Heart left ventricle (tissue), 16 donors: ENCODE data around the gene ORM2. TPM values are rescaled to one million over a fixed set of nuclear protein-coding genes. Genes with fewer than 3 reads are reported as not detected.

Experiments
- ATAC-seq, 4 donors: fragments of 200-7000 bp; cut with Tn5 transposase; one replicate each; pipeline ENCODE4 v1.9.1; 2020 to 2022; ENCODE audit warnings: moderate library complexity in 4 of 4, mild to moderate bottlenecking in 3 of 4, moderate number of reproducible peaks in 1 of 4
- DNase-seq, 5 donors: peaks; one replicate each; pipeline ENCODE4 v3.0.0-alpha.2; 2020
- H3K27ac ChIP-seq, 12 donors: fragments of 200-600 bp; sonication (generic) in 4 of 12; one replicate each; pipeline versions ENCODE4 v1.5.0 to v1.8.0; 2016 to 2022; ENCODE audit warnings: mild to moderate bottlenecking in 2 of 12
- H3K27me3 ChIP-seq, 9 donors: fragments of 200-600 bp; sonication (generic) in 2 of 9; one replicate each; pipeline versions ENCODE4 v1.5.1 to v1.8.0; 2016 to 2022; ENCODE audit warnings: mild to moderate bottlenecking in 3 of 9
- H3K36me3 ChIP-seq, 9 donors: fragments of 200-600 bp; sonication (generic) in 2 of 9; one replicate each; pipeline versions ENCODE4 v1.5.0 to v1.8.0; 2018 to 2022; ENCODE audit warnings: mild to moderate bottlenecking in 2 of 9
- H3K4me1 ChIP-seq, 12 donors: fragments of 200-600 bp; sonication (generic) in 4 of 12; one replicate each; pipeline versions ENCODE4 v1.5.0 to v1.8.0; 2016 to 2022; ENCODE audit warnings: mild to moderate bottlenecking in 3 of 12
- H3K4me3 ChIP-seq, 12 donors: fragments of 200-600 bp; sonication (generic) in 4 of 12; one replicate each; pipeline versions ENCODE4 v1.5.0 to v1.8.0; 2017 to 2022; ENCODE audit warnings: mild to moderate bottlenecking in 9 of 12, moderate library complexity in 4 of 12
- H3K9me3 ChIP-seq, 12 donors: fragments of 200-600 bp; sonication (generic) in 4 of 12; one replicate each; pipeline versions ENCODE4 v1.5.0 to v1.8.0; 2016 to 2022; ENCODE audit warnings: mild to moderate bottlenecking in 1 of 12
- POLR2A ChIP-seq, 2 donors: fragments of 450-650 bp; IDR thresholded peaks; one replicate each; pipeline ENCODE4 v1.6.1; 2017; ENCODE audit warnings: antibody characterized with exemption in 2 of 2, mild to moderate bottlenecking in 2 of 2, moderate library complexity in 2 of 2
- WGBS, 4 donors: extraction: QIAGEN DNeasy Blood & Tissue Kit in 2 of 4; methylation state at CpG; one replicate each; pipeline versions ENCODE4 v1.1.5 to v1.1.7; 2013 to 2018; 5-methylcytosine and 5-hydroxymethylcytosine counted together
- intact Hi-C, 10 donors: fragments of 100-400 bp; cut with DNase I; formaldehyde crosslinking; loops; one replicate each; pipeline versions ENCODE4 v1.11.1 to v1.14.2; 2022
- polyA plus RNA-seq, 2 donors: library from polyadenylated mRNA; stranded (reverse); fragments of 200-250 nt; gene quantifications; one replicate each; pipeline ENCODE4 v1.2.3, GENCODE V29; 2013
- total RNA-seq, 9 donors: library from RNA; depleted of rRNA in 2 of 9; stranded (reverse); fragments of >200 nt in 2 of 9; fragmentation: NEBNext Ultra II Directional in 3 of 9; extraction: Animal tissue kit (Norgen Biotek cat#: 25700) in 3 of 9; gene quantifications; one replicate each; pipeline versions ENCODE4 v1.1.0 to v1.2.4, GENCODE V29; 2016 to 2023
- TF ChIP-seq, protein P1 (sequence below), 12 donors: fragments of 200-600 bp; sonication (generic) in 4 of 12; IDR thresholded peaks; one replicate each; pipeline versions ENCODE4 v1.5.0 to v1.8.0; 2018 to 2022; ENCODE audit warnings: antibody characterized with exemption in 12 of 12, mild to moderate bottlenecking in 5 of 12
- donor health status: ischemic (EF 13 %, LVEDD 7.1; RV severe dilation, severe dysfunction).
- donor health status: healthy with polysubstance abuse.
- donor health status: DM: no; HTN: yes; CAD: no.
- donor health status: DM: no; HTN: no; CAD: no.
- donor health status: ischemic (EF 25% LVEDD 6.9; RV normal size, moderate dysfunction).
- donor health status: ischemic (EF 25% LVEDD 5.7; RV mildly dilated, moderate dysfunction).
- donor health status: healthy.
- donor health status: DM: yes; HTN: yes; CAD: no.
- donor health status: ischemic (EF 35%, LVEDD 5.7; RV mildly dilated, moderate dysfunction).
- donor health status: nonischemic (EF 11% LVEDD 7.7; RV severe dilation, severe dysfunction).
- donor health status: DM: yes; HTN: yes; CAD: no.
- donor health status: PGD.
- donor health status: ischemic (EF 29% LVEDD 5.4; RV normal size, mild dysfunction).
- donor health status: nonischemic (EF 23%, LVEDD 6.1; RV moderate dilation, normal function).

The ORM2 gene
- total and polyA plus RNA-seq, 11 donors = 0.14 TPM; not detected in 10

DNA sequence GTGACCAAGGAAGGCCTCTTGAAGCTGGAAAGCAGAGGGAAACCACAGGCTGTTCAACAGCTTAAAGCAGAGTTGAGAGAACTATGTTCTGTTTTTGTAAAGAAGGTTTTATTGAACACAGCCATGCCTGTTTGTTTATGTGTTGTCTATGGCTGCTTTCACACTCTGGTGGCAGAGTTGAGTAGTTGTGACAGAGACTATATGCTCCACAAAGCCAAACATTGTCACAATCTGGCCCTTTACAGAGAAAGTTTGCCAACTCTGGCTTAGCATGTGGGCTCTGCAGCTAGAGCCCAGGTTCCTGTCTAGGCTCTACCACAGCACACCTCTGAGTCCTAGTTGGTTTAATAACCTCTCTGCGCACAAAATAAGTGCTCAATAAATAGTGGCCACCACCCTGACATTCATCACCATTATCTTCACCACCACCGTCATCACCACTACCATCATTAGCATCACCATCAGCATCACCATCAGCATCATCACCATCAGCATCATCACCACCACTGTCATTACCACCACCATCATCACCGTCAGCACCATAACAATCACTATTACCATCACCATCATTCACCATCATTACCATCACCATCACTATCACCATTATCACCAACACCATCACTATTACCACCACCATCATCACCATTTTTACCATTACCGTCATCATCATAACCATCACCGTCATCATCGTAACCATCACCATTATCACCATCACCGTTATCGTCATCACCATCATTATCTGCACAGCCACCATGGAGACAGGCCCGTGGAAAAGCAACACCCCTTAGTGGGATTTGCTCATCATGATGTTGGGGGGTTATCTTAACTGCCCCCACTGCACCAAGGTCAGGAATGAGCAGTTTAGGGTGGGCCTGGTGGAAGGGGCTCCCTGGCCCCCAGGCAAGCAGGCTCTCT lies 39.8 kb downstream of the ORM2 start:
- H3K36me3 ChIP-seq = peaks cover 0 to 80% (median 40%) of the 10 kb centered on the region in 9 donors
- intact Hi-C loops = no loop called here
- DNase-seq (no peak), ATAC-seq (no peak)
- H3K9me3 ChIP-seq = no peaks in the 10 kb centered on the region
- peak overlapping the region in 1 of 12 donors; percentile 84 for H3K27ac ChIP-seq
- TF ChIP-seq POLR2A (IDR thresholded peaks at IDR 0.05) = no peak
- TF ChIP-seq, protein P1, sequence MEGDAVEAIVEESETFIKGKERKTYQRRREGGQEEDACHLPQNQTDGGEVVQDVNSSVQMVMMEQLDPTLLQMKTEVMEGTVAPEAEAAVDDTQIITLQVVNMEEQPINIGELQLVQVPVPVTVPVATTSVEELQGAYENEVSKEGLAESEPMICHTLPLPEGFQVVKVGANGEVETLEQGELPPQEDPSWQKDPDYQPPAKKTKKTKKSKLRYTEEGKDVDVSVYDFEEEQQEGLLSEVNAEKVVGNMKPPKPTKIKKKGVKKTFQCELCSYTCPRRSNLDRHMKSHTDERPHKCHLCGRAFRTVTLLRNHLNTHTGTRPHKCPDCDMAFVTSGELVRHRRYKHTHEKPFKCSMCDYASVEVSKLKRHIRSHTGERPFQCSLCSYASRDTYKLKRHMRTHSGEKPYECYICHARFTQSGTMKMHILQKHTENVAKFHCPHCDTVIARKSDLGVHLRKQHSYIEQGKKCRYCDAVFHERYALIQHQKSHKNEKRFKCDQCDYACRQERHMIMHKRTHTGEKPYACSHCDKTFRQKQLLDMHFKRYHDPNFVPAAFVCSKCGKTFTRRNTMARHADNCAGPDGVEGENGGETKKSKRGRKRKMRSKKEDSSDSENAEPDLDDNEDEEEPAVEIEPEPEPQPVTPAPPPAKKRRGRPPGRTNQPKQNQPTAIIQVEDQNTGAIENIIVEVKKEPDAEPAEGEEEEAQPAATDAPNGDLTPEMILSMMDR (IDR thresholded peaks at IDR 0.05) = no peak
- peaks cover 0 to 100% (median 13%) of the 10 kb centered on the region in 12 donors for H3K4me1 ChIP-seq
- no peaks in the 10 kb centered on the region for H3K27me3 ChIP-seq
- H3K4me3 ChIP-seq = no peak overlapping the region
- WGBS, 4 donors = 91 to 96% (median 93%) methylated on average over 9 of the region's 9 CpGs

DNA sequence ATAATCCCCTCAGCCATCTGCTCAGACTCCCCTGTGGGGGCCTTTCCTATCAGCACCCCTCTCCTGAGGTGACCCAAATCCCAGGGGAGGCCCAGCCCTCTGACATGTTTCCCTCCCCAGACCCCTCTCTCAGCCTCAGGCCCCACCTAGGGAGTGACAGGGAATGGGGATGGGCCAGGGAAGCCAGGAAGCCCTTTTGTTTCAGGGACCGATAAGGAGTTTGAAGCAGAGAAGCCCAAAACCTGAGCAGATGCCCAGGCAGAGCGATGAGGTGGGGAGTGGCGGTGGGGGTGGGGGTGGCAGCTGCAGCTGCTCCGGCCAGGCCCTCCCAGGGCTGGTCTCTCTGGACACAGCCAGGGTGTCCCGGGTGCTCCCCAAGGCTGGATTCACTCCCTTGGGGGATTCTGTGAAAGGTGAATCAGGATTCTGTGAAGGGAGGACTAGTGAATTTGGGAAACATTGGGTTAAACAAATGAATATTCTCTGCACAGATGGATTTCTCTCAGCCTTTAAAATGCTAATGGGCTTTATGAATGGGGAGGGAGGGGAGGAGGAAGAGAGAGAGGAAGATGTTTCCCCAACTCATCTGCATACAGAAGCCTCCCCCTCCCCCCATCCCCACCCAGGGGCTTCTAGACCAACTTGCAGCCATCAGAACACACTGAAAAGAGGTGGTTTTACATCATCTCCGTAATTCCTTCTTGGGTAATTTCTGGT lies 40.7 kb downstream of the ORM2 start:
- intact Hi-C loops = no loop called here
- Histone ChIP-seq H3K27me3 (no peaks in the 10 kb centered on the region), H3K4me3 (no peak overlapping the region), H3K36me3 (peaks cover 0 to 80% (median 34%) of the 10 kb centered on the region in 9 donors), H3K9me3 (no peaks in the 10 kb centered on the region), H3K27ac (peak overlapping the region in 1 of 12 donors; percentile 84), H3K4me1 (peaks cover 0 to 100% (median 13%) of the 10 kb centered on the region in 12 donors)
- TF ChIP-seq, protein P1 (IDR thresholded peaks at IDR 0.05) = no peak
- TF ChIP-seq POLR2A (IDR thresholded peaks at IDR 0.05) = no peak
- WGBS, 4 donors = 79 to 88% (median 79%) methylated on average over 6 of the region's 6 CpGs
- ATAC-seq (no peak), DNase-seq (no peak)

DNA sequence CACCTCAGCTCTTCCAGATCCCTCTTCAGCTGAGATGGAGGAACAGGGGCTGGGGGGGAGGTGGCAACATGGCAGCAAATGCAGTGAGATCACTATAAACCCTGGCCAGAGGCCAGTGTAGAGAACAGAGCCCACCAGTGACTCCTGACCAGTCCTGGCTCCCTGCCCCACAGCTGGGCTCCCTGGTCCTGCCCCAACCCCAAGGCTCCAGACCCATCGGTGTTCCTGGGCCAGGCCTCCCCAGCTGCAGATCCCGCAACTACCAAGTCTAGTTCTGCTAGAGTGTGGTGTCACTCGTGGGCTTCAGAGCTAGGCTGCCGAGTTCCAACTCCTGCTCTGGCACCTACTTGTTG lies 41.3 kb downstream of the ORM2 start:
- no peaks in the 10 kb centered on the region for H3K9me3 ChIP-seq
- ATAC-seq (no peak), DNase-seq (no peak)
- peaks cover 0 to 78% (median 29%) of the 10 kb centered on the region in 9 donors for H3K36me3 ChIP-seq
- H3K27ac ChIP-seq = peak overlapping the region in 3 of 12 donors; percentile 39 to 84 (median 56)
- no peak for TF ChIP-seq POLR2A (IDR thresholded peaks at IDR 0.05)
- TF ChIP-seq, protein P1 (IDR thresholded peaks at IDR 0.05) = no peak
- 59 to 82% (median 77%) methylated on average over 2 to 4 of the region's 4 CpGs for WGBS, 4 donors
- intact Hi-C loops = no loop called here
- no peaks in the 10 kb centered on the region for H3K27me3 ChIP-seq
- H3K4me3 ChIP-seq = no peak overlapping the region
- peaks cover 0 to 98% (median 13%) of the 10 kb centered on the region in 12 donors for H3K4me1 ChIP-seq
